ENCODE results near the gene RRP7A.
"Not testable (repeated sequence)": the region's sequence is repeated elsewhere in the genome, so short reads cannot be mapped to it uniquely, and the experiment has no call there.

RRP7A gene

GRCh38 chr22:42528591-42529307 is 9.2 kb upstream of the RRP7A start:
- CTCF ChIA-PET = no interaction called here

GRCh38 chr22:42522546-42522945 is 3.0 kb upstream of the RRP7A start:
- POLR2A ChIA-PET = no interaction called here
- peaks cover 0 to 12% (median 7%) of the 10 kb centered on the region in 4 experiments for H3K4me1 ChIP-seq (ENCODE audit: control extremely low read depth in 1 of 4, control insufficient read depth in 4 of 4, insufficient read depth in 4 of 4, low read length in 3 of 4)
- H3K27me3 ChIP-seq (replicated peaks in 2 of 5; ENCODE audit: control insufficient read depth in 4 of 5, insufficient read depth in 5 of 5, low read length in 4 of 5) = no peaks in the 10 kb centered on the region
- DNase-seq = no peak
- H3K4me3 ChIP-seq (ENCODE audit: control insufficient read depth in 1 of 7, extremely low read depth in 1 of 7, insufficient read depth in 4 of 7, low read depth in 2 of 7, low read length in 6 of 7) = no peak overlapping the region
- no peaks in the 10 kb centered on the region for H3K36me3 ChIP-seq (ENCODE audit: control insufficient read depth in 4 of 4, insufficient read depth in 4 of 4, low read length in 3 of 4)
- H3K9me3 ChIP-seq (ENCODE audit: control extremely low read depth in 1 of 5, control insufficient read depth in 4 of 5, insufficient read depth in 2 of 5, low read depth in 1 of 5, low read length in 4 of 5) = no peaks in the 10 kb centered on the region
- WGBS (ENCODE audit: insufficient coverage) = 98% methylated on average over 12 of the region's 15 CpGs
- H3K27ac ChIP-seq (ENCODE audit: insufficient read depth in 1 of 2, low read depth in 1 of 2, low read length in 2 of 2, poor library complexity in 1 of 2, severe bottlenecking in 2 of 2) = no peak overlapping the region
- CTCF ChIA-PET = no interaction called here

More at GRCh38 chr22:42528591-42529307, 9.2 kb upstream of the RRP7A start:
- Histone ChIP-seq H3K9me3 (ENCODE audit: control extremely low read depth in 1 of 5, control insufficient read depth in 4 of 5, insufficient read depth in 2 of 5, low read depth in 1 of 5, low read length in 4 of 5) (no peaks in the 10 kb centered on the region), H3K36me3 (ENCODE audit: control insufficient read depth in 4 of 4, insufficient read depth in 4 of 4, low read length in 3 of 4) (no peaks in the 10 kb centered on the region), H3K4me3 (ENCODE audit: control insufficient read depth in 1 of 7, extremely low read depth in 1 of 7, insufficient read depth in 4 of 7, low read depth in 2 of 7, low read length in 6 of 7) (no peak overlapping the region), H3K27ac (ENCODE audit: insufficient read depth in 1 of 2, low read depth in 1 of 2, low read length in 2 of 2, poor library complexity in 1 of 2, severe bottlenecking in 2 of 2) (no peak overlapping the region), H3K4me1 (ENCODE audit: control extremely low read depth in 1 of 4, control insufficient read depth in 4 of 4, insufficient read depth in 4 of 4, low read length in 3 of 4) (peaks cover 0 to under 1% (median 0%) of the 10 kb centered on the region in 4 experiments), H3K27me3 (replicated peaks in 2 of 5; ENCODE audit: control insufficient read depth in 4 of 5, insufficient read depth in 5 of 5, low read length in 4 of 5) (no peaks in the 10 kb centered on the region)
- no peak for DNase-seq
- 96% methylated on average over 7 of the region's 11 CpGs for WGBS (ENCODE audit: insufficient coverage)
- POLR2A ChIA-PET = no interaction called here

GRCh38 chr22:42521228-42521546 is 1.6 kb upstream of the RRP7A start:
- Histone ChIP-seq H3K27me3 (replicated peaks in 2 of 5; ENCODE audit: control insufficient read depth in 4 of 5, insufficient read depth in 5 of 5, low read length in 4 of 5) (no peaks in the 10 kb centered on the region), H3K27ac (ENCODE audit: insufficient read depth in 1 of 2, low read depth in 1 of 2, low read length in 2 of 2, poor library complexity in 1 of 2, severe bottlenecking in 2 of 2) (no peak overlapping the region), H3K4me1 (ENCODE audit: control extremely low read depth in 1 of 4, control insufficient read depth in 4 of 4, insufficient read depth in 4 of 4, low read length in 3 of 4) (peaks cover 0 to 12% (median 7%) of the 10 kb centered on the region in 4 experiments), H3K9me3 (ENCODE audit: control extremely low read depth in 1 of 5, control insufficient read depth in 4 of 5, insufficient read depth in 2 of 5, low read depth in 1 of 5, low read length in 4 of 5) (no peaks in the 10 kb centered on the region), H3K36me3 (ENCODE audit: control insufficient read depth in 4 of 4, insufficient read depth in 4 of 4, low read length in 3 of 4) (peaks cover 0 to 6% (median 4%) of the 10 kb centered on the region in 4 experiments), H3K4me3 (ENCODE audit: control insufficient read depth in 1 of 7, extremely low read depth in 1 of 7, insufficient read depth in 4 of 7, low read depth in 2 of 7, low read length in 6 of 7) (no peak overlapping the region)
- ChIA-PET POLR2A (no interaction called here), CTCF (no interaction called here)
- 93% methylated on average over 9 of the region's 9 CpGs for WGBS (ENCODE audit: insufficient coverage)
- DNase-seq = no peak

GRCh38 chr22:42518638-42519524 is 715 bp downstream of the RRP7A start:
- H3K9me3 ChIP-seq (ENCODE audit: control extremely low read depth in 1 of 5, control insufficient read depth in 4 of 5, insufficient read depth in 2 of 5, low read depth in 1 of 5, low read length in 4 of 5); POLR2A ChIA-PET; DNase-seq; CTCF ChIA-PET; H3K27me3 ChIP-seq (replicated peaks in 2 of 5; ENCODE audit: control insufficient read depth in 4 of 5, insufficient read depth in 5 of 5, low read length in 4 of 5): not testable (repeated sequence)
- 0% methylated on average over 3 of the region's 28 CpGs for WGBS (ENCODE audit: insufficient coverage)
- H3K4me1 ChIP-seq (ENCODE audit: control extremely low read depth in 1 of 4, control insufficient read depth in 4 of 4, insufficient read depth in 4 of 4, low read length in 3 of 4) = peaks cover 0 to 12% (median 7%) of the 10 kb centered on the region in 4 experiments
- H3K27ac ChIP-seq (ENCODE audit: insufficient read depth in 1 of 2, low read depth in 1 of 2, low read length in 2 of 2, poor library complexity in 1 of 2, severe bottlenecking in 2 of 2) = peak overlapping the region in 1 of 2 experiments; percentile 78
- H3K36me3 ChIP-seq (ENCODE audit: control insufficient read depth in 4 of 4, insufficient read depth in 4 of 4, low read length in 3 of 4) = peaks cover 0 to 21% (median 14%) of the 10 kb centered on the region in 4 experiments
- peak overlapping the region; percentile 54 to 88 (median 76) for H3K4me3 ChIP-seq (ENCODE audit: control insufficient read depth in 1 of 7, extremely low read depth in 1 of 7, insufficient read depth in 4 of 7, low read depth in 2 of 7, low read length in 6 of 7)

- not testable (repeated sequence) for H3K27ac ChIP-seq (ENCODE audit: insufficient read depth in 1 of 2, low read depth in 1 of 2, low read length in 2 of 2, poor library complexity in 1 of 2, severe bottlenecking in 2 of 2); H3K4me3 ChIP-seq (ENCODE audit: control insufficient read depth in 1 of 7, extremely low read depth in 1 of 7, insufficient read depth in 4 of 7, low read depth in 2 of 7, low read length in 6 of 7); H3K9me3 ChIP-seq (ENCODE audit: control extremely low read depth in 1 of 5, control insufficient read depth in 4 of 5, insufficient read depth in 2 of 5, low read depth in 1 of 5, low read length in 4 of 5); H3K27me3 ChIP-seq (replicated peaks in 2 of 5; ENCODE audit: control insufficient read depth in 4 of 5, insufficient read depth in 5 of 5, low read length in 4 of 5); DNase-seq
- Histone ChIP-seq H3K4me1 (ENCODE audit: control extremely low read depth in 1 of 4, control insufficient read depth in 4 of 4, insufficient read depth in 4 of 4, low read length in 3 of 4) (peaks cover 0 to 13% (median 8%) of the 10 kb centered on the region in 4 experiments), H3K36me3 (ENCODE audit: control insufficient read depth in 4 of 4, insufficient read depth in 4 of 4, low read length in 3 of 4) (peaks cover 0 to 26% (median 19%) of the 10 kb centered on the region in 4 experiments)
- ChIA-PET CTCF (interaction anchor here (1.0 to 1.1 kb wide), 2 partner anchors 32 to 96 kb away, joined by 3 read pairs; no protein-coding TSS in a partner anchor), POLR2A (interaction anchor here (0.6 to 0.7 kb wide), 2 partner anchors 95 to 1035 kb away, joined by 3 to 7 read pairs; no protein-coding TSS in a partner anchor)
- WGBS (ENCODE audit: insufficient coverage) = 100% methylated on average over 1 of the region's 7 CpGs
Measured at GRCh38 chr22:42517103-42517502, 2.5 kb downstream of the RRP7A start.

- Histone ChIP-seq H3K27ac (ENCODE audit: insufficient read depth in 1 of 2, low read depth in 1 of 2, low read length in 2 of 2, poor library complexity in 1 of 2, severe bottlenecking in 2 of 2) (no peak overlapping the region), H3K4me3 (ENCODE audit: control insufficient read depth in 1 of 7, extremely low read depth in 1 of 7, insufficient read depth in 4 of 7, low read depth in 2 of 7, low read length in 6 of 7) (no peak overlapping the region), H3K36me3 (ENCODE audit: control insufficient read depth in 4 of 4, insufficient read depth in 4 of 4, low read length in 3 of 4) (peaks cover 0 to 33% (median 25%) of the 10 kb centered on the region in 4 experiments), H3K4me1 (ENCODE audit: control extremely low read depth in 1 of 4, control insufficient read depth in 4 of 4, insufficient read depth in 4 of 4, low read length in 3 of 4) (peaks cover 0 to 13% (median 8%) of the 10 kb centered on the region in 4 experiments), H3K9me3 (ENCODE audit: control extremely low read depth in 1 of 5, control insufficient read depth in 4 of 5, insufficient read depth in 2 of 5, low read depth in 1 of 5, low read length in 4 of 5) (no peaks in the 10 kb centered on the region), H3K27me3 (replicated peaks in 2 of 5; ENCODE audit: control insufficient read depth in 4 of 5, insufficient read depth in 5 of 5, low read length in 4 of 5) (no peaks in the 10 kb centered on the region)
- ChIA-PET POLR2A (no interaction called here), CTCF (no interaction called here)
- no peak for DNase-seq
- WGBS (ENCODE audit: insufficient coverage) = 95% methylated on average over 10 of the region's 14 CpGs
Measured at GRCh38 chr22:42515896-42516295, 3.7 kb downstream of the RRP7A start.

GRCh38 chr22:42515304-42515703 is 4.3 kb downstream of the RRP7A start:
- POLR2A ChIA-PET; H3K4me3 ChIP-seq (ENCODE audit: control insufficient read depth in 1 of 7, extremely low read depth in 1 of 7, insufficient read depth in 4 of 7, low read depth in 2 of 7, low read length in 6 of 7); H3K9me3 ChIP-seq (ENCODE audit: control extremely low read depth in 1 of 5, control insufficient read depth in 4 of 5, insufficient read depth in 2 of 5, low read depth in 1 of 5, low read length in 4 of 5); CTCF ChIA-PET; H3K27me3 ChIP-seq (replicated peaks in 2 of 5; ENCODE audit: control insufficient read depth in 4 of 5, insufficient read depth in 5 of 5, low read length in 4 of 5); H3K27ac ChIP-seq (ENCODE audit: insufficient read depth in 1 of 2, low read depth in 1 of 2, low read length in 2 of 2, poor library complexity in 1 of 2, severe bottlenecking in 2 of 2); DNase-seq: not testable (repeated sequence)
- H3K36me3 ChIP-seq (ENCODE audit: control insufficient read depth in 4 of 4, insufficient read depth in 4 of 4, low read length in 3 of 4) = peaks cover 0 to 33% (median 27%) of the 10 kb centered on the region in 4 experiments
- WGBS (ENCODE audit: insufficient coverage) = 100% methylated on average over 3 of the region's 8 CpGs
- peaks cover 0 to 12% (median 8%) of the 10 kb centered on the region in 4 experiments for H3K4me1 ChIP-seq (ENCODE audit: control extremely low read depth in 1 of 4, control insufficient read depth in 4 of 4, insufficient read depth in 4 of 4, low read length in 3 of 4)

All from common myeloid progenitor, CD34-positive (primary cell).